ENCODE results near the gene APOBEC3F.
"Not testable (repeated sequence)": the region's sequence is repeated elsewhere in the genome, so short reads cannot be mapped to it uniquely, and the experiment has no call there.

APOBEC3F gene

GRCh38 chr22:39027717-39028116 is 12.9 kb upstream of the APOBEC3F start:
- no peak for DNase-seq (ENCODE audit: low spot score)

- no peak for DNase-seq (ENCODE audit: low spot score)
Observed at GRCh38 chr22:39028281-39028680, 12.4 kb upstream of the APOBEC3F start.

- no peak for DNase-seq (ENCODE audit: low spot score)
Observed at GRCh38 chr22:39029227-39029626, 11.4 kb upstream of the APOBEC3F start.

- DNase-seq (ENCODE audit: low spot score) = no peak
Observed at GRCh38 chr22:39030705-39031104, 10.0 kb upstream of the APOBEC3F start.

GRCh38 chr22:39031434-39032295 is 9.0 kb upstream of the APOBEC3F start:
- not testable (repeated sequence) for DNase-seq (ENCODE audit: low spot score)

GRCh38 chr22:39037071-39037470 is 3.6 kb upstream of the APOBEC3F start:
- DNase-seq (ENCODE audit: low spot score) = not testable (repeated sequence)

- DNase-seq (ENCODE audit: low spot score) = no peak
Observed at GRCh38 chr22:39039306-39040126, 1.1 kb upstream of the APOBEC3F start.

GRCh38 chr22:39040155-39040537 is 518 bp upstream of the APOBEC3F start:
- not testable (repeated sequence) for DNase-seq (ENCODE audit: low spot score)

- no peak for DNase-seq (ENCODE audit: low spot score)
Observed at GRCh38 chr22:39041908-39042307, 1.2 kb downstream of the APOBEC3F start.

GRCh38 chr22:39043063-39043462 is 2.4 kb downstream of the APOBEC3F start:
- DNase-seq (ENCODE audit: low spot score) = not testable (repeated sequence)

GRCh38 chr22:39045136-39045535 is 4.5 kb downstream of the APOBEC3F start:
- not testable (repeated sequence) for DNase-seq (ENCODE audit: low spot score)

GRCh38 chr22:39049486-39049885 is 8.8 kb downstream of the APOBEC3F start:
- not testable (repeated sequence) for DNase-seq (ENCODE audit: low spot score)

- not testable (repeated sequence) for DNase-seq (ENCODE audit: low spot score)
Observed at GRCh38 chr22:39051844-39052495, 11.3 kb downstream of the APOBEC3F start.

- DNase-seq (ENCODE audit: low spot score) = no peak
Observed at GRCh38 chr22:39055658-39056057, 15.0 kb downstream of the APOBEC3F start.

GRCh38 chr22:39061290-39061689 is 20.6 kb downstream of the APOBEC3F start:
- DNase-seq (ENCODE audit: low spot score) = not testable (repeated sequence)

- not testable (repeated sequence) for DNase-seq (ENCODE audit: low spot score)
Observed at GRCh38 chr22:39061951-39062350, 21.3 kb downstream of the APOBEC3F start.

GRCh38 chr22:39063904-39064303 is 23.2 kb downstream of the APOBEC3F start:
- not testable (repeated sequence) for DNase-seq (ENCODE audit: low spot score)

GRCh38 chr22:39066442-39067276 is 26.0 kb downstream of the APOBEC3F start:
- DNase-seq (ENCODE audit: low spot score) = not testable (repeated sequence)

- DNase-seq (ENCODE audit: low spot score) = no peak
Observed at GRCh38 chr22:39068033-39068785, 27.5 kb downstream of the APOBEC3F start.

- DNase-seq (ENCODE audit: low spot score) = no peak
Observed at GRCh38 chr22:39070186-39070585, 29.5 kb downstream of the APOBEC3F start.

- DNase-seq (ENCODE audit: low spot score) = not testable (repeated sequence)
Observed at GRCh38 chr22:39072581-39072981, 31.9 kb downstream of the APOBEC3F start.
